ENCODE data around the gene RASSF3. TPM values are rescaled to one million over a fixed set of nuclear protein-coding genes. Genes with fewer than 3 reads are reported as not detected.

The RASSF3 gene
- total RNA-seq, 2 experiments from 2014 or later = 40.4 to 41.6 TPM

DNA sequence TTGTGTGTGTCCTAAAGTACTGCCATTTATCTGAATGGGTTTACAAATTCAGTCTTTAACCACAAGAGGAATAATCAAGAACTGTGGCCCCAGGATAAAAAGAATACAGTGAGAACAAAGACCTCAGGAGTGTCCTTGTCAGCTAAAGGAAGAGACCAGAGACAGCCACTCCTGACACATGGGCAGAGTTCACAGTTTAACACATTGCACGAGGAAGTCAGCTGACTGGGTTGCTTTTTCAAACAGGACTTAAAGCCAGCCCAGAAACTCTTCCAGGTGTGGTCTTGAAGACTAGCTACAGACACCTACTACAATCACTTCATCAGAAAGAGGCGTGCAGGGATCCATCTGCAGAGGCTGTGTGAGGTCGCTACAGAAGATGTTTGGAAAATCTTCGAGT, 106.1 kb downstream of the RASSF3 start:
- peak overlapping the region; percentile 53 for H3K27ac Mint-ChIP-seq
- TF ChIP-seq, protein P1, sequence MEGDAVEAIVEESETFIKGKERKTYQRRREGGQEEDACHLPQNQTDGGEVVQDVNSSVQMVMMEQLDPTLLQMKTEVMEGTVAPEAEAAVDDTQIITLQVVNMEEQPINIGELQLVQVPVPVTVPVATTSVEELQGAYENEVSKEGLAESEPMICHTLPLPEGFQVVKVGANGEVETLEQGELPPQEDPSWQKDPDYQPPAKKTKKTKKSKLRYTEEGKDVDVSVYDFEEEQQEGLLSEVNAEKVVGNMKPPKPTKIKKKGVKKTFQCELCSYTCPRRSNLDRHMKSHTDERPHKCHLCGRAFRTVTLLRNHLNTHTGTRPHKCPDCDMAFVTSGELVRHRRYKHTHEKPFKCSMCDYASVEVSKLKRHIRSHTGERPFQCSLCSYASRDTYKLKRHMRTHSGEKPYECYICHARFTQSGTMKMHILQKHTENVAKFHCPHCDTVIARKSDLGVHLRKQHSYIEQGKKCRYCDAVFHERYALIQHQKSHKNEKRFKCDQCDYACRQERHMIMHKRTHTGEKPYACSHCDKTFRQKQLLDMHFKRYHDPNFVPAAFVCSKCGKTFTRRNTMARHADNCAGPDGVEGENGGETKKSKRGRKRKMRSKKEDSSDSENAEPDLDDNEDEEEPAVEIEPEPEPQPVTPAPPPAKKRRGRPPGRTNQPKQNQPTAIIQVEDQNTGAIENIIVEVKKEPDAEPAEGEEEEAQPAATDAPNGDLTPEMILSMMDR (IDR thresholded peaks at IDR 0.05) = no peak
- no peak overlapping the region for H3K4me3 Mint-ChIP-seq
- intact Hi-C loops (cut with micrococcal nuclease) = no loop called here
- no peaks in the 10 kb centered on the region for H3K27me3 Mint-ChIP-seq
- H3K9me3 Mint-ChIP-seq = no peaks in the 10 kb centered on the region
- ChIA-PET CTCF (interaction anchor here (0.9 to 2.4 kb wide), 3 partner anchors 21 to 167 kb away, joined by 3 to 9 read pairs (median 4); no protein-coding TSS in a partner anchor), POLR2A (no interaction called here)
- H3K4me1 Mint-ChIP-seq (ENCODE audit: low read depth) = peaks cover 24% of the 10 kb centered on the region
- H3K36me3 Mint-ChIP-seq (ENCODE audit: low read depth) = peaks cover 42% of the 10 kb centered on the region
- ATAC-seq = no peak
- DNase-seq = no peak

DNA sequence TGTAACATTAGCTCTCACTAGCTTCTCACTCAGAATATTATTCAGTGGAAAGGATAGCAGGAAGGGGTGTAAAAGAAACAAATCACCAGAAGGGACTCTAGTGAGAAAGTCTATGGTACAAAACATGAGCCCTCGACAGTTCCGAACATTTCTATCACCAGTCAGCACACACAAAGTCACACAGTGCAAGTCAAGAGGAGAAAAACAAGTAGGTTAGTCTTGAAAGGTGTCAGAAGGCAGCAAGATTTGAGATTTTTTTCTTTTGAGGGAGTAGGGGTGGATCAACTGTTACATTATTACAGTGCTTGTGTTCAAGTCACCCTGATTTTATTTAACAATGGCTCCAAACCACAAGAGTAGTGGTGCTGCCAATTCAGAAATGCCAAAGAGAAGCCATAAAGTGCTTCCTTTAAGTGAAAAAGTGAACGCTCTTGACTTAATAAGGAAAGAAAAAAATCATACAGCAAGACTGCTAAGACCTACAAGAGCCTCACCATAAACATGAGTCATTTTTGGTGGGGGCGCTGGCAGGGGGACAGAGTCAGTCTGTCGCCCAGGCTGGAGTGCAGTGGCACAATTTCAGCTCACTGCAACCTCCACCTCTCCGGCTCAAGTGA, 106.7 kb downstream of the RASSF3 start:
- H3K4me1 Mint-ChIP-seq (ENCODE audit: low read depth) = peaks cover 24% of the 10 kb centered on the region

DNA sequence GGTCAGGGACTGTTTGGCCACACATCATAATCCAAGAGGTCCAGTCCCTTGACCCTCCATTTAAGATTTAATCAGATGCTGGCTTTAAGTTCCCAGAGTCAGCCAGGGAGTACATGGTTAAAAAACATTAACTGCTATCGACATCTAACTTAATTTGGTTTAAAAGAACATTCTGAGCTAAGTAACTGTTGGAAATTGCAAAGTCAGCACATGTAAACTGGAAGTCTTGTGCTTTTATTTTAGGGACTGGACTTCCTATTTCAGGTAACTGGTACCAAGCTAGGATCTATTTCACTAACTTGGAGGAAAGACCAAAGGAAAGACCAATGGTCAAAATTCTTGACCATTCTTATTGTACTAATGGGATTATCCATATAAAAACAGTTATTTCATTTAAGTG, 108.4 kb downstream of the RASSF3 start:
- CTCF ChIA-PET = interaction anchor here (1.1 to 2.5 kb wide), 3 partner anchors 21 to 169 kb away, joined by 3 to 11 read pairs (median 8); no protein-coding TSS in a partner anchor
- no peaks in the 10 kb centered on the region for H3K9me3 Mint-ChIP-seq
- no peaks in the 10 kb centered on the region for H3K27me3 Mint-ChIP-seq
- DNase-seq (no peak), ATAC-seq (no peak)
- POLR2A ChIA-PET = no interaction called here
- H3K36me3 Mint-ChIP-seq (ENCODE audit: low read depth) = peaks cover 39% of the 10 kb centered on the region
- intact Hi-C loops (cut with micrococcal nuclease) = no loop called here
- TF ChIP-seq, protein P1 (IDR thresholded peaks at IDR 0.05) = no peak
- H3K27ac Mint-ChIP-seq = no peak overlapping the region
- H3K4me3 Mint-ChIP-seq = no peak overlapping the region
- peaks cover 20% of the 10 kb centered on the region for H3K4me1 Mint-ChIP-seq (ENCODE audit: low read depth)

More for the DNA sequence above, 106.7 kb downstream of the RASSF3 start:
- CTCF ChIA-PET = interaction anchor here (2.4 to 2.5 kb wide), 2 partner anchors 19 to 167 kb away, joined by 8 to 9 read pairs; no protein-coding TSS in a partner anchor
- no peaks in the 10 kb centered on the region for H3K9me3 Mint-ChIP-seq
- ATAC-seq (no peak), DNase-seq (no peak)
- peaks cover 43% of the 10 kb centered on the region for H3K36me3 Mint-ChIP-seq (ENCODE audit: low read depth)
- intact Hi-C loops (cut with micrococcal nuclease) = no loop called here
- POLR2A ChIA-PET = no interaction called here
- peak overlapping the region; percentile 53 for H3K27ac Mint-ChIP-seq
- H3K4me3 Mint-ChIP-seq = no peak overlapping the region
- no peaks in the 10 kb centered on the region for H3K27me3 Mint-ChIP-seq
- TF ChIP-seq, protein P1 (IDR thresholded peaks at IDR 0.05) = no peak

DNA sequence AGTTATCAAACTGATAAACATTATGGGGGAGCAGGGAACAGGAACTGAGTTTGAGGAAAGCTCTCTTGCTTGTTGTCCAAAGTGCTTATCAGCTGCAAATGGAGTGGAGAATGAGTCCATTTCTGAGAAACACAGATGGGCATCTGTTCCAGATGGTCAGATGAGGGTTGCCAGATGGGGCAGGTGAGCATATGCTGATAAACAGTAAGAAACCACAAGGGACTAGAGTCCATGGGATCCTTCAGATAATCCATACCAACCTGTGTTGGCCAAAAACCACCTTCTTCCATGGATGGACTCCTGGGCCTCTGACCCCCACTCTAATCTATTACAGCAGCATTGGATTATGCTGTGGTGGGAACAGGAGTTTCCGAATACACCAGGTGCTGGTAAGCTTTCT, 110.6 kb downstream of the RASSF3 start:
- ChIA-PET POLR2A (interaction anchor here (0.6 kb wide), 1 partner anchor 106 kb away, joined by 3 read pairs; no protein-coding TSS in a partner anchor), CTCF (no interaction called here)
- Mint-ChIP-seq H3K27me3 (no peaks in the 10 kb centered on the region), H3K4me1 (ENCODE audit: low read depth) (peaks cover 15% of the 10 kb centered on the region), H3K27ac (no peak overlapping the region), H3K36me3 (ENCODE audit: low read depth) (peaks cover 24% of the 10 kb centered on the region), H3K4me3 (no peak overlapping the region), H3K9me3 (no peaks in the 10 kb centered on the region)
- intact Hi-C loops (cut with micrococcal nuclease) = no loop called here
- ATAC-seq = no peak
- DNase-seq = no peak
- TF ChIP-seq, protein P1 (IDR thresholded peaks at IDR 0.05) = no peak

DNA sequence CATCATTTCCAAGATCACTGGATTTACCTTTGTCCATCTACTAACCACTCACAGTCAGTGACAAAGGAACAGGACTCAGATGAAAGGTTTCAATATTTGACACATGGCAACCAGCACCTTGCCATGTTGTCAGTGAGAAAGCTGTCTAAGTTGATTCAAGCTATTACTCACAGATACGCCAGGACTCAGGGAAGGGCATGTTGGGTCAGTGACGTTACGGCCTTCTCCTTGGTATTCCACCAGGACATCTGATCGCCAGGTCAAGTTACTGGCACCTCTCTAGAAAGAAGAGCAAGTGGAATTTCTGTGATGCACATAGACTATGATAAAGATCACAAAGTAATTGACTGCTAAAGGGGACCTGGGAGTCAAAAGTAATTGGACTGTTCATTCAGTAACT, 112.5 kb downstream of the RASSF3 start:
- DNase-seq (no peak), ATAC-seq (no peak)
- TF ChIP-seq, protein P1 (IDR thresholded peaks at IDR 0.05) = no peak
- Mint-ChIP-seq H3K27ac (no peak overlapping the region), H3K36me3 (ENCODE audit: low read depth) (peaks cover 19% of the 10 kb centered on the region), H3K4me3 (no peak overlapping the region), H3K9me3 (no peaks in the 10 kb centered on the region), H3K27me3 (no peaks in the 10 kb centered on the region), H3K4me1 (ENCODE audit: low read depth) (peaks cover 9% of the 10 kb centered on the region)
- ChIA-PET POLR2A (interaction anchor here (1.4 kb wide), 1 partner anchor 9 kb away, joined by 7 read pairs; no protein-coding TSS in a partner anchor), CTCF (interaction anchor here (0.8 to 1.5 kb wide), 4 partner anchors 8 to 26 kb away, joined by 3 to 4 read pairs (median 3); no protein-coding TSS in a partner anchor)
- intact Hi-C loops (cut with micrococcal nuclease) = no loop called here
